GM18526 (cell line): ENCODE results near the gene HOXB7.

Source experiments
- POLR2A ChIP-seq: IDR thresholded peaks from 3 replicates; pipeline ENCODE4 v1.6.1; 2011; ENCODE audit not compliant: insufficient read length; ENCODE audit errors: extremely low read depth

Gene HOXB7

DNA sequence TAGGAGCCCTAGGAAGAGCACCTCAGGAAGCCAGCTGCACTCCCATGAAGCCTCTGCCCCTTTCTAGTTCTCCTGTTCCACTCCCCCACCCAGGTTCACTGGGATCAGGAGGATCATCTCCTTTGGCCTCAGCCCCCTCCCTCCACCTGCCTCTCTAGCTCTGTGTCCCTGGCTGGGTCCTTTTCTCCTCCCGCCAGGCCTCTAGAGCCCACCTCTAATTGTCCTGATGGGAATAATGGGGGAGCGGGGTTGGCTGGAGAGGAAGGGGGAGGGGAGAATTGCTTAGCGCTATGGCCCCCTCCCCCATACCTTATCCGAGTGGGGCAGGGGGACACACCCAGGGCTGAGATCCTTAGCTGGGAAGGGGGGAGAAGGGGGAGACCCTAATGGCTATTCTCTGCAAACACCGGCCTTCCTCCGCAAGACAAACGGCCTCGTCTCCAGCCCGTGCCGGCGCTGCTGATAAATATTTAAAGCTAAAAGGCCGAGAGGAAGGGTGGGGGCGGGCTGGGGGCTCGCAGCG, 997 bp downstream of the HOXB7 start:
- no peak for TF ChIP-seq POLR2A

DNA sequence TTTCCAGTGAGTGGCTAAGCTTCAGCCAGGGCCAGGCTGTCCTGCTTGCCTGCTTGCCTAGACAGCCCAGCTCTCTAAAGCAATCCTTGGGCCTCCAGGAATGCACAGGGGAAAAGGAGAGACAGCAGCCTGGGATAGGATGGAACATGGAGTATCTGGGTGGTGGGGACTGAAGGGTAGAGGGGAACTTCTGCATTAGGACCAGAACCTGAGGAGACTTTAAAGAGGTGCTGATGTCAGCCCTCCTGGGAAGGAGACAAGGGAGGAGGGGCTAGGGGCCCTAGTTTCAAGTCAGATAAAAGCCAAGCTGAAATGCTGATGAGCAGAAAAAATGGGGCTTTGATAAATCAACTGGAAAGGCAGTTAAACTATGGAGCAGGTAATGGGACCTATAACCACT, 1.8 kb downstream of the HOXB7 start:
- no peak for TF ChIP-seq POLR2A

DNA sequence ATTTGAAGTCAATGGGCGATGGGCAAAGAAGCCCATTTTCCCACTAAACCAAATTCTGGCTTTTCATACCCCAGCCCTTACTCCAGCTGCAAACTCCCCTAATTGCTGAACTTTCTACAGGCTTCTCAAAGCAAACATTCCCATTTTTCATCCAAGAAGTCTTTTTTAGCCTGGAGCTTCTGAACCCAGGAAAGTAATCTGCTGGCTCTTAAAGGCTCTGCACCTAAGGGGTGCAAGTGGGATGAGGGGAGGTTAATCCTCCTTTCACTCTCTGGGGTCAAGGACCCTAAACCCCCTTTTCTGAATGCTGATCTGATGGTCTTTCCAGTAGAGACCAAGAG, 2.4 kb downstream of the HOXB7 start:
- no peak for TF ChIP-seq POLR2A

DNA sequence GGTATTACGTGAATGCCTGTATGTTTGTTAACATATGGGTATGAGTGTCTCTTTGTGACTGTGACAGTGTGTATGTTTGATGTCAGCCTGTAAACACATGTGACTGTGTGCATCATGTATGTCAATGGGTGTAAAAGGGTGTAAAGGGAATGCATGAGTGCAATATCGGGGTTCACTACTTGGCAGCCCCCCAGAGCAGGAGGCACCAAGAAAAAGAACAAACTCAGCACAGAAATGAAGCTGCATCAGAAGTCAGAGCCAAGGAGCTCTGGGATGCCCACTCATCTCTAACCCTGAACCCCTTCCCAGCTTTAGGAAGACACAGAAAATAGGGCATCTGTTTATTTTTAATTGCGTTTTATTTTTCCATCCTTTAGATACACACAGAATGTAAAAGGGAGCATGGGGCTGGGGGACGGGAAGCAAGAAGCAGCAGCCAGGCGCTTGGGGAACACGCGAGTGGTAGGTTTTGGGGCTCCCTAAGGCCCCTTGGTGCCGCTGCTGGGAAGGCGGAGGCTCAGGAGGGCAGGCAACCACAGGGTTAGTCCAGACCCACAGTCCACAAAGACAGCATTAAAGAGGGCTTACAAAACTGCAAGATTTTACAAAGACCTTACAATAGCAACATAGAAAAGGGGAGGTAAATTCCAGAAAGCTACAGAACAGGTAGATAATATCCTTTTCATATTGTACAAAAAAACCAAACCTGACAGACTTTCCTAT, 3.8 kb downstream of the HOXB7 start:
- TF ChIP-seq POLR2A = no peak

DNA sequence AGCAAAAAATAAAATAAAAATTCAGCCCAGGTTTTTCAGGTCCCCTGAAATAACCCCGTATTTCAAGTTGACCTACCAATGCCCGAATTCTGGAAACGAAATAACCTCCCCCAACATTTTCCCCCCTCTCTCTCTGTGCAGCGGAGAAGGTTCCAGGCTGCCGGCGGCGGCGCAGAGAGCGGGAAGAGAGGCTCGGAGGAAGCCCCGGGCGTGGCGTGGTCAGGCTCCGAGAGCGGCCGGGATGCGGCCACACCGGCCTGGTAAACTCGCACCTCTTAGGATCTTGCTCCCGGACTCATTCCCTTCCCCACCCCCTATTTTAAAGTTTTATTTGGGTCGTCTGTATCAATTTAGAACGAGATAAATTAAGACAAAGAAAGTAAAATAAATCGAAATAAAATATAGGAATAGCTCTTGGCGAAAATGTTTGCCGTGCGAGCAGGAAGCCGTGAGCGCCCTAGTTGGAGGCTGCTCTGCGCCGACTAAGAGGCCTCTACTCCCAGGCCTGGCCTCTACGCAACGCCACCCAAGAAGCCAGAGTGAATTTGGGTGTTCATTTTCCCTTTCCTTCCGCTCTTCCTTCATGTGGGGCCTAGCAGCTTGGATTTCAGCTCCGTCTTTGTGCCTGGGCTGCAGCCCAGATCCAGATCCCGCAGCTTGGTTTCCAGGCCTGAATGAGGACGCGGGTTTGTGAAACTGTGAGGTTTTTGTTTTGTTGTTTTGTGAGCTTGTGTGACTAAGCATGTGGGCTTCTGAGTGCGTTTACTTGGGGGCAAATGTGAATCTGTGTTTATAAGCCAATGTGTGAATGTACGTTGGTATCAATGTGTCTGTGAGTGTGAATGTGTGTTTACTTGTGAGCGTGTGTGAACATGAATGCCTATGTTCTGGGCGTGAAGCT, 4.6 kb downstream of the HOXB7 start:
- no peak for TF ChIP-seq POLR2A

DNA sequence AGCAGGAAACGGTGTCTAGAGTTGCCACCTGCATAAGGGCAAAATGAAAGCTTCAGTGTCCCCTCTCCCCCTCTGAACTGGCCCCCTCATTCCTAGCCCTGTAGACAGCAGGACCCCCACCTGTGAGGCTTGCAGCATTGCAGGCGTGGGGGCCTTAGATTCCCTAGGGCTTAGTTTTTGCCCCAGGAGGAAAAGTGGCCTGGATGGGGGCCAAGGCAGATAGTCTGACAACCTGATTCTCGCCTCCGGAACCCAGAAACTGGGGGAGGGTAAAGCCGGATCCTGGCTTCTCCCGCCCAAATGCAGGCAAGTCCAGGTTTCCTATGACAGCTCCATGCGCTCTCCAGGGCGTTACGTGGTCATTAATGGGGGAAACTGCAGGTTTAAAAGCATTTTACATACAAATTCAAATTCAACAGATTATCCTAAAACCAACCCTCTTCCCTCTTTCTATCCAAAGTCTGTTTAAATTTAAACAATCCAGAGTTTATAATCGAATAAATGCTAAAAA, 5.4 kb downstream of the HOXB7 start:
- no peak for TF ChIP-seq POLR2A

DNA sequence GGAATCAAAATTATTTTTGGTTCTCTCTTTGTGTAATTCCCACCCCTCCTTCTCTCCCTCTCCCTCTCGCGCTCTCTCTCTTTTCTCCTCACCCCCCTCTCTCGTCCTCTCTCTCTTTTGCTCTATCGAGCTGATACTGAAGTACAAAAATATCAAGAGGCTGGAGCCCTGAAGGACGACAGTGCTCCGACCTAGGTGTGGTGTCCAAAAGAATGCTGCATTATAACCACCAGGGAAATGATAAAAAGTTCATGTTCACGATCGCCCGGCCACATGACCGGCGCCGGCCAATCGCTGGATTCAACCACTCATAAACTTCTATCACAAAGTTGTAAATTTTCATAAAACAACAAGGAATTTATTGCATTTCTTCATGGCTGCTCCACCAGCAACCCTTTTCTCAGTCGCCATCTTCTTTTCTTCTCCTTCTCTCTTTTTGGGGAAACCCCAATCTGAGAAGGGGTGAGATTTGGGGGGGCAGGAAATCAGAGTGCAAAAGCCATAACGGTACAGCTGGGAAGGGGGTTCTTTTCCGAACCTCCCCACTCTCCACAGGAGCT, 6.0 kb downstream of the HOXB7 start, which contains the start of gene HOXB6:
Gene HOXB6 (minus strand): TSS at position 217 of the 560 bp plus-strand sequence. CDS start 6,836 bp downstream, outside the sequence.
- TF ChIP-seq POLR2A = no peak

DNA sequence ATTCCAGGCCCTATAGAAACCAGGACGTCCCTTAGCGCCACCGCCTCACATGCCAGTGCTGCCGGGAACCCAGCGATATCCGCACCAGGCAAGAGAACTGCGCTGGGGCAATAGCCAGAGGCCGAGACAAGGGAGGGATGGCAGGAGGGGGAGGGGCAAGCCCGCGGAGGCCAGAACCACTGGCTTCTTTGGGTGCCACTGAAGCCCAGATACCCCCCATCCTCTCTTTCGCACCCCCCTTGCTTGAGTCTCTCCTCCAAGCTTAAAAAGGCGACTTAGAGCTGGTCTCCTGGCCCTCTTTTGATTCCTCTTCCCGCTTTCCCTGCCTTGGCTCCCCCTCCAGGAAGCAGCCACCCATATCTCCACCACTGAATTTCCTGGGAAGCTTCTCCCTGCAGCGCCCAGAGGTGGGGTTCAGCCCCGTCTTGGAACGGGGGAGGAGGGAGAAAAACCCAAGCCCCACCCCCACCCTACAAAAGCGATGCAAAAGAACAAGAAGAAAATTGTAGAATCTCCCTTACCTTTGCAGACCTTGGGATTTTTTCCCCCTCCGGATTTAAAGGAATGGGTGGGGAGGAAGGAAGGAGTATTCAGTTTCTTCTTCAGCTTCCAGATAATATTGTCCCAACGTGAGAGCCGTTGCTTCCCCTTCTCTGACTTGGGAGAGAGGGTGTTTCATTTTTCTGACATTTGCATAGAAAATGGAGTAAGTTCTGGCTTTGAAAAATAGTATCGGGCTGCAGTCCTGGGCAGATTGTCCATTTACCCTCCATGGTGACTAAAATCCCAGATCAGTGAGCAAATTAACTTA, 6.7 kb downstream of the HOXB7 start:
- no peak for TF ChIP-seq POLR2A

DNA sequence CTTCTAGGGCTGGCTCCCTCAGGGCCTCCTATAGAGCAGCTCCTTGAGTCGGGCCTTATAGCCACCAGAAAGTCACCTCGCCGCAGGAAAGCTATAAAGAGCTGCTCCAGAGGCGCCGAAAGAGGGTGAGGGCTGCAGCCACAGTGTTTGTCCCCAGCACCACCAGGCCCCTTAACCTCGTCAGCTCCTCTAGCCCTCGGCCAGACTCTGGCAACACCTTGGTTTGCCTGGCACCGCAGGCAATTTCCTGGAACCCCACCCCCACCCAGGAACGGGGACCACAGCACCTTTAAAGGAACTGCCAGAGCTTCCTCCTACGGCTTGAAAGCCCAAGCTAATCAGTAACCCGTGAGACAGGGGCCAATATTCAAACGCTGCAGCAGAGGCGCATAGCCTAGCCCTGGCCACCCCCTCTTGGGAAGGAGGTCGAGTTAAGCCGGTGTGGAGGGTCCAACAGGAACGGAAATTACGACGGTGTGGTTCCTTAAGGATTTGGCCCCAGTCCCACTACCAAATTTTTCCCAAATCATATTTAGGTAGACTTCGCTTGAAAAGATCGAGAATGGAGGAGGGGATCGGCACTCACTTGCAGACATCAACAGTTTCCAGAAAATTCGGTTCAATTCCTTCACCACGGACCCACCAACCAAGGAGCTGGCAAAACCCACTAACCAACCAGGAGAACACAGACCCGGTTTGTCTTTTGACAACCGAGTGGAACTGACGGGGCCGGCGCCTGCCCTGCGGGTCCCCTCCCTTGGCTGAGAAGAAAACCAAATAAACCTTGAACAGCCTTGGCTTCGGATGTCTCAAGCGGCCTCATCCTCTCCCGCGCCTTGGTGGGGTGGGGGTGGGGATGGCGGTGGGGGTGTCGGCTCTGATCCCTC, 9.0 kb downstream of the HOXB7 start:
- no peak for TF ChIP-seq POLR2A

DNA sequence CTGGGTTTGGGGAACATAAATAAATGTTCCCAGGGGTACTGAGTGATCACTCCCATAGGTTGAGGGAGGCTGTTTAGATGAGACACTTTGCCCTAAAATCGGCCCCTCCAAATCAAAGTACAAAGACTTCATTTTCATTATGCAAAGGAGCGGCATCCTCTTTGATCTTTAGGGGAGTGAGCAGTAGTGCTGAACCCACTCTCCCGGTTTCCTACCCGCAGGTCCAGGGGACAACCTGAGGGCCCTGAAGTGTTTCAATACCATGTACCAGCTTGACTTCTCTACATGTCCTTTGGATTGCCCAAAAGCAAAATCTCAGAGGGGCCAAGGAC, 9.6 kb downstream of the HOXB7 start:
- TF ChIP-seq POLR2A = no peak

DNA sequence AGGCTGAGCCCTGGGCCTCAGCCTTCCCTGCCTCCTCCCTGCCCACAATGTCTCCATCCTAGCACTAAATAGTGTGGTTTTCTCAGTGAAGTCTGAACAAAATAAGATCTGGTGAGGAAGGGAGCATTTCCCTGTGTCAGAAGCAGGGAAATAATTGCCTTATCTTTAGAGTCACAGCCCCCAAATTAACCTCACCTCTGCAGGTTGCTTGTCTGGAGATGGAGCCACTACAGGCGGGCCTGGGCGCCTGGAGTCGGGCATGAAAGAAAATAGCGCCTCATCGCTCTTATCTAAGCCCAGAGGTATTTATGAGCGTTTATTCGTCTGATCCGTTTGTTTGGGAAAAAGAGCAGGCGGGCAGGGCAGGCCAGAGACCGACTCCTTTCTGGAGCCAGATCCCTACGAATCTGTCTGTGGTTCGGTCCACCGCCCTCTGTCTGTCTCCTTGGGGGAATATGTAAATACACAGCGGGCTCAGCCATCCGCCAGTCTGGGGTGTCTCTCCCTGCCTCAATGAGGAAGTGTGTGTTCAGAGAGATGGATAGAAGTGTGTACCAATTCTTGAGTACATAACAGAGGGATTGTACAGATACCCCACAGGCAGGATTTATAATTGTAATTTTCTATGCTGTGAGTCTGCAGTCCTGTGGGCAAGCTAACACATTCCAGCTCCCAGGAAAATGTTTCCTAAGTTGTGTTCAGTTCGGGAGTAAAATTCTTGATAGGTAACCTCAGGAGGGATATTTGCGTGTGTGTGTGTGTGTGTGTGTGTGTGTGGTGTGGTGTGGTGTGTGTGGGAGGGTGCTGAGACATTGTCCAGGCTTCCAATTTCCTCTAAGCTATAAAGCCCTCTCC, 10.3 kb downstream of the HOXB7 start:
- no peak for TF ChIP-seq POLR2A

DNA sequence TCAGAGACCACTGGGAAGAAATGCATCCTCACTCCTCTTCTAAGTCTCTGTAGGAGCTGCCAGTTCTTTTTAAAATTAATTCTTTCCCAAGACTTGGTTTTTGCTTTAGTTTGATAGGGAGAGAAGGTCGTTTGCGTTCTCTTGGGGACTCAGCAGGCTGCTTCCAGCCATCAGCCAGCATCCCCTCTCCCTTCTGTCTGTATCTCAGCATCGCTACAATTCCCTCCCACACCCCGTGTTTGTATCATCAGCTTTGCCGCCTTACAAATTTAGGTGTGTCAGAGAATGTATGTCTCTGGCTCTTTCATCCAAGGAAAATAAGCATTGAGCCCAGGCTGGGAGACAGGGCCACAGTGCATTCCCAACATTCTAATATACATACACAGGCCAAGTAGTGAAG, 11.5 kb downstream of the HOXB7 start:
- no peak for TF ChIP-seq POLR2A

DNA sequence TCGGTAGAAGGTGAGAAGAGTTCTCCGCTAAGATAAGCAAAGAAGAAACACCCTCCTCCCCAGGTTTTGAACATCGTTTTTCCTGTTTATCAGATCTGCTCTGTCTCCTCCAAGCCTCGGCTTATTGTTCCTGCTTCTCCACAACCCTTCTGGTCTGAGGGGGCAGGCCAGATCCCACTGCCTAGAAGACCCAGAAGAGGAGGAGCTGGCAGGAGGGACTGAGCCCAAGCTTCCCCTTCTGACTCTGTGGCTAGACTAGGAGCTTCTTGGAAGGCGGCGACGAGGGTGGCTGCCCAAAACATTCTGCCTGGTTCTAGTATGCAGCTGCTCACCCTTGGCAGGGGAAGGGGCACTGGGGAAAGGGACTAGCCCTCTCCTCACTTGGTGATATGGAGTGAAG, 12.1 kb downstream of the HOXB7 start:
- TF ChIP-seq POLR2A = no peak
